Activated naive CD4-positive, alpha-beta T cell treated with anti-CD3 and anti-CD28 coated beads for 36 hours (primary cell): Measurements from ENCODE around the gene FCGBP. TPM values are rescaled to one million over a fixed set of nuclear protein-coding genes. Genes with fewer than 3 reads are reported as not detected.
"Not testable (repeated sequence)": the region's sequence is repeated elsewhere in the genome, so short reads cannot be mapped to it uniquely, and the experiment has no call there.

Experiments
- CTCF ChIA-PET: fragments of 350-600 bp; sonication (Branson Sonifier 250); formaldehyde crosslinking; loops from one replicate; lab custom pipeline; 2021; ENCODE audit warnings: antibody characterized with exemption; lab: Charles Lee
- DNase-seq: peaks from one replicate; pipeline ENCODE4 v3.0.0-alpha.2; 2020
- H3K27ac Mint-ChIP-seq: one replicate; pipeline ENCODE4 v1.8.0; 2021; ENCODE audit warnings: mild to moderate bottlenecking, mixed read lengths
- H3K27me3 Mint-ChIP-seq: one replicate; pipeline ENCODE4 v1.8.0; 2021; ENCODE audit warnings: low read depth, mixed read lengths
- H3K36me3 Mint-ChIP-seq: one replicate; pipeline ENCODE4 v1.8.0; 2021; ENCODE audit warnings: low read depth, mixed read lengths
- H3K4me1 Mint-ChIP-seq: one replicate; pipeline ENCODE4 v1.8.0; 2021; ENCODE audit warnings: low read depth, mixed read lengths
- H3K4me3 Mint-ChIP-seq: one replicate; pipeline ENCODE4 v1.8.0; 2021; ENCODE audit warnings: mild to moderate bottlenecking, moderate library complexity, mixed read lengths
- H3K9me3 Mint-ChIP-seq: one replicate; pipeline ENCODE4 v1.8.0; 2021; ENCODE audit warnings: mixed read lengths
- intact Hi-C: fragments of 100-400 bp; cut with micrococcal nuclease; formaldehyde crosslinking; loops from one replicate; pipeline ENCODE4 v1.15.1; 2023
- total RNA-seq, 2 experiments: library from RNA; stranded (reverse); gene quantifications; one replicate each; pipeline ENCODE4 v1.2.3, GENCODE V29; 2021

Gene FCGBP
- total RNA-seq, 2 experiments from 2014 or later = 3.1 to 3.8 TPM

- H3K27ac Mint-ChIP-seq, intact Hi-C loops: not testable (repeated sequence)
Measured at GRCh38 chr19:39895096-39895495, 39.3 kb downstream of the FCGBP start.

GRCh38 chr19:39894236-39894606, 40.2 kb downstream of the FCGBP start:
- H3K4me1 Mint-ChIP-seq, DNase-seq, H3K27me3 Mint-ChIP-seq, H3K36me3 Mint-ChIP-seq, H3K9me3 Mint-ChIP-seq, H3K27ac Mint-ChIP-seq, CTCF ChIA-PET, H3K4me3 Mint-ChIP-seq: not testable (repeated sequence)
- intact Hi-C loops = loop anchor here (5.0 kb wide), 1 partner anchor 78 kb away; the partner anchor contains the start of gene PSMC4

More at GRCh38 chr19:39895096-39895495, 39.3 kb downstream of the FCGBP start:
- not testable (repeated sequence) for H3K36me3 Mint-ChIP-seq, H3K4me1 Mint-ChIP-seq, DNase-seq, H3K9me3 Mint-ChIP-seq, H3K4me3 Mint-ChIP-seq, H3K27me3 Mint-ChIP-seq
- CTCF ChIA-PET = interaction anchor here (0.8 kb wide), 1 partner anchor 76 kb away, joined by 4 read pairs; the partner anchor contains the start of gene PSMC4

GRCh38 chr19:39893366-39894235, 40.8 kb downstream of the FCGBP start:
- H3K36me3 Mint-ChIP-seq, H3K27ac Mint-ChIP-seq, H3K4me1 Mint-ChIP-seq, DNase-seq, H3K27me3 Mint-ChIP-seq, CTCF ChIA-PET, H3K9me3 Mint-ChIP-seq: not testable (repeated sequence)
- intact Hi-C loops = loop anchor here (5.0 kb wide), 1 partner anchor 79 kb away; the partner anchor contains the start of gene PSMC4
- peak overlapping the region; percentile 0 for H3K4me3 Mint-ChIP-seq

- H3K9me3 Mint-ChIP-seq, H3K4me3 Mint-ChIP-seq: not testable (repeated sequence)
Measured at GRCh38 chr19:39892506-39892902, 41.9 kb downstream of the FCGBP start.

GRCh38 chr19:39891660-39892505, 42.6 kb downstream of the FCGBP start:
- H3K9me3 Mint-ChIP-seq, H3K36me3 Mint-ChIP-seq, H3K27me3 Mint-ChIP-seq, H3K4me3 Mint-ChIP-seq, DNase-seq, H3K4me1 Mint-ChIP-seq, H3K27ac Mint-ChIP-seq: not testable (repeated sequence)
- intact Hi-C loops = loop anchor here (5.0 kb wide), 1 partner anchor 80 kb away; the partner anchor contains the start of gene PSMC4
- CTCF ChIA-PET = interaction anchor here (1.5 kb wide), 1 partner anchor 79 kb away, joined by 7 read pairs; the partner anchor contains the start of gene PSMC4

More at GRCh38 chr19:39892506-39892902, 41.9 kb downstream of the FCGBP start:
- H3K27ac Mint-ChIP-seq, H3K27me3 Mint-ChIP-seq, H3K36me3 Mint-ChIP-seq, DNase-seq, H3K4me1 Mint-ChIP-seq: not testable (repeated sequence)
- CTCF ChIA-PET = interaction anchor here (1.5 kb wide), 1 partner anchor 78 kb away, joined by 7 read pairs; the partner anchor contains the start of gene PSMC4
- intact Hi-C loops = loop anchor here (5.0 kb wide), 1 partner anchor 80 kb away; the partner anchor contains the start of gene PSMC4

- no peak overlapping the region for H3K4me3 Mint-ChIP-seq
- no peak for DNase-seq
- H3K4me1 Mint-ChIP-seq = peaks cover 2% of the 10 kb centered on the region
- CTCF ChIA-PET = interaction anchor here (0.6 kb wide), 1 partner anchor 24 kb away, joined by 3 read pairs; no protein-coding TSS in a partner anchor
- H3K9me3 Mint-ChIP-seq = no peaks in the 10 kb centered on the region
- no peaks in the 10 kb centered on the region for H3K27me3 Mint-ChIP-seq
- H3K36me3 Mint-ChIP-seq = peaks cover 6% of the 10 kb centered on the region
- intact Hi-C loops = loop anchor here (5.0 kb wide), 1 partner anchor 81 kb away; the partner anchor contains the start of gene PSMC4
- no peak overlapping the region for H3K27ac Mint-ChIP-seq
Measured at GRCh38 chr19:39890755-39891551, 43.5 kb downstream of the FCGBP start.

- DNase-seq, H3K4me3 Mint-ChIP-seq, H3K27me3 Mint-ChIP-seq, H3K27ac Mint-ChIP-seq, H3K36me3 Mint-ChIP-seq, H3K4me1 Mint-ChIP-seq, H3K9me3 Mint-ChIP-seq: not testable (repeated sequence)
- CTCF ChIA-PET = interaction anchor here (0.5 kb wide), 1 partner anchor 31 kb away, joined by 3 read pairs; no protein-coding TSS in a partner anchor
- intact Hi-C loops = loop anchor here (5.0 kb wide), 1 partner anchor 82 kb away; the partner anchor contains the start of gene PSMC4
Measured at GRCh38 chr19:39889872-39890754, 44.3 kb downstream of the FCGBP start.

- not testable (repeated sequence) for DNase-seq
Measured at GRCh38 chr19:39887456-39887951, 46.9 kb downstream of the FCGBP start.

GRCh38 chr19:39885821-39886554, 48.4 kb downstream of the FCGBP start:
- H3K36me3 Mint-ChIP-seq, H3K4me1 Mint-ChIP-seq, H3K9me3 Mint-ChIP-seq, H3K4me3 Mint-ChIP-seq, intact Hi-C loops, H3K27ac Mint-ChIP-seq, CTCF ChIA-PET, DNase-seq, H3K27me3 Mint-ChIP-seq: not testable (repeated sequence)

More at GRCh38 chr19:39887456-39887951, 46.9 kb downstream of the FCGBP start:
- H3K27ac Mint-ChIP-seq, intact Hi-C loops, H3K36me3 Mint-ChIP-seq, H3K4me1 Mint-ChIP-seq, H3K9me3 Mint-ChIP-seq, H3K27me3 Mint-ChIP-seq, CTCF ChIA-PET, H3K4me3 Mint-ChIP-seq: not testable (repeated sequence)

- H3K27me3 Mint-ChIP-seq, H3K9me3 Mint-ChIP-seq, DNase-seq, H3K4me1 Mint-ChIP-seq, intact Hi-C loops, H3K4me3 Mint-ChIP-seq, CTCF ChIA-PET, H3K27ac Mint-ChIP-seq, H3K36me3 Mint-ChIP-seq: not testable (repeated sequence)
Measured at GRCh38 chr19:39884721-39885120, 49.7 kb downstream of the FCGBP start.
